ENCODE data around the gene ELFN2.
"Not testable (repeated sequence)": the region's sequence is repeated elsewhere in the genome, so short reads cannot be mapped to it uniquely, and the experiment has no call there.

The ELFN2 gene

GRCh38 chr22:37471727-37472417 lies 44.6 kb upstream of the ELFN2 start:
- DNase-seq (ENCODE audit: low read depth) = no peak
- H3K4me3 ChIP-seq (ENCODE audit: low read length) = no peak overlapping the region
- TF ChIP-seq CTCF (conservative IDR thresholded peaks at IDR 0.05; ENCODE audit: low read depth, low read length) = no peak

GRCh38 chr22:37470087-37470445 lies 42.8 kb upstream of the ELFN2 start:
- TF ChIP-seq CTCF (conservative IDR thresholded peaks at IDR 0.05; ENCODE audit: low read depth, low read length) = no peak
- no peak overlapping the region for H3K4me3 ChIP-seq (ENCODE audit: low read length)
- DNase-seq (ENCODE audit: low read depth) = no peak

GRCh38 chr22:37469416-37470086 lies 42.3 kb upstream of the ELFN2 start:
- H3K4me3 ChIP-seq (ENCODE audit: low read length) = no peak overlapping the region
- no peak for DNase-seq (ENCODE audit: low read depth)
- no peak for TF ChIP-seq CTCF (conservative IDR thresholded peaks at IDR 0.05; ENCODE audit: low read depth, low read length)

GRCh38 chr22:37468201-37468695 lies 41.0 kb upstream of the ELFN2 start:
- H3K4me3 ChIP-seq (ENCODE audit: low read length); DNase-seq (ENCODE audit: low read depth): not testable (repeated sequence)

- DNase-seq (ENCODE audit: low read depth) = no peak
- no peak overlapping the region for H3K4me3 ChIP-seq (ENCODE audit: low read length)
- TF ChIP-seq CTCF (conservative IDR thresholded peaks at IDR 0.05; ENCODE audit: low read depth, low read length) = no peak
Measured at GRCh38 chr22:37467391-37467955, 40.2 kb upstream of the ELFN2 start.

- no peak for DNase-seq (ENCODE audit: low read depth)
- no peak for TF ChIP-seq CTCF (conservative IDR thresholded peaks at IDR 0.05; ENCODE audit: low read depth, low read length)
- H3K4me3 ChIP-seq (ENCODE audit: low read length) = no peak overlapping the region
Measured at GRCh38 chr22:37464181-37464580, 36.9 kb upstream of the ELFN2 start.

GRCh38 chr22:37462983-37463382 lies 35.7 kb upstream of the ELFN2 start:
- no peak for TF ChIP-seq CTCF (conservative IDR thresholded peaks at IDR 0.05; ENCODE audit: low read depth, low read length)
- no peak overlapping the region for H3K4me3 ChIP-seq (ENCODE audit: low read length)
- DNase-seq (ENCODE audit: low read depth) = no peak

All from retinal pigment epithelial cell (primary cell).